NCI-H1105 (cell line): ENCODE measurements around the gene ABCC9.
"Not testable (repeated sequence)": the region's sequence is repeated elsewhere in the genome, so short reads cannot be mapped to it uniquely, and the experiment has no call there.

Experiments
- DNase-seq: peaks from one replicate; lab custom pipeline; 2025; lab: John Stamatoyannopoulos, UW

ABCC9 gene

DNA sequence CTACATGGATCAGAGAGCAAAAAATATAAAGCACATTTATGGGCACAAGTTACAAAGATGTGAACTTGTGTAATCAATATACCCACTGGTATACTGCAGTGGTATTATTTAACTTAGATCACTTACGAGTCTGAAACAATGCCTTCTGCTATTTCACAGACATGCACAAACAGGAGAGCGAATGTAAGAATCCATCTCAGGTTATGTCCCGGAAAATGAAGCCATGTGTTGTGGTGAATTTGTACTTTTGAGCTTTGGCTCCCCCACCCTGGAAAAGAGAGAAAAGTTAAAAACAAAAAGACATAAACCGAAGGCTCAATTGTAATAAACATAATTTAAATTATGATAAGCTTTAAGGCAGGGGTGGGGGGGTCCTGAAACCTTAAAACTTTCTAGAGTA lies 7.6 kb downstream of the ABCC9 start:
- DNase-seq, result no peak

DNA sequence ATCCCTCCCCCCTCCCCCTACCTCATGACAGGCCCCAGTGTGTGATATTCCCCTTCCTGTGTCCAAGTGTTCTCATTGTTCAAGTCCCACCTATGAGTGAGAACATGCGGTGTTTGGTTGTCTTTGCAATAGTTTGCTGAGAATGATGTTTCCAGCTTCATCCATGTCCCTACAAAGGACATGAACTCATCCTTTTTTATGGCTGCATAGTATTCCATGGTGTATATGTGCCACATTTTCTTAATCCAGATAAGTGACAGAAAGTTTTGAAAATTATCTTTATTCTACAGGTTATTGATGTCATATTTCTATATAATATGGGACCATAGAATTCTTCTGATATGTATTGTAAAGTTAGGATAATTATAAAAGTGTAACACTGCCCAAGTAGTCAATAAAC lies 11.3 kb downstream of the ABCC9 start:
- DNase-seq, result not testable (repeated sequence)

DNA sequence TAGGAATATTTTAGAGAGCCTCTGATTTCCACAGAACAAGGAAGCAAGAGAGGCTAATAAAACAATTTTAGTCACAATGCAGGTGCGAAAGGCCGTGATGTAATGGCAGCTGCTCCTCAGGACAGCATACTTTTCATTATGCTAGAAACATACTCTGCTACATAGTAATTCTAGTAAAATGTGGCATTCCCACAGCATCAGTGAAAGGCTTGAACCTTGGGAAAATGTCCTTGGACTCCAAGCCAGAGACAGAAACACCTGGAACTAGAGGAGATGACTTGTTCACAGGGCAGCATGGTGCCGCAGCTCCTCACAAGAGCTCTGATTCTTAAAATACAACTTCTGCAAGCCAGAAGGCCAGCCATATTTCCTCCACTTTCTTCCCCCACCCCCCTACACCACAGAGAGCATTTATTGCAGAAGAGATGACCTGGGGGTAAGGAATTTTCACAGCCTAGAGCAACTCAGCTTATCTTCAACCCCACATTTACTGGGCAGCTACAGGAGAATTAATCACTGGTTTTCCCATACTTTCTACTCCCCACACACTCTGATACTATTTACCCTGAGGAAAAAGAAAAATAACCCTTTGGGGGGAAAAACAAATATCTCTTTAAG lies 15.8 kb downstream of the ABCC9 start:
- DNase-seq, result no peak

DNA sequence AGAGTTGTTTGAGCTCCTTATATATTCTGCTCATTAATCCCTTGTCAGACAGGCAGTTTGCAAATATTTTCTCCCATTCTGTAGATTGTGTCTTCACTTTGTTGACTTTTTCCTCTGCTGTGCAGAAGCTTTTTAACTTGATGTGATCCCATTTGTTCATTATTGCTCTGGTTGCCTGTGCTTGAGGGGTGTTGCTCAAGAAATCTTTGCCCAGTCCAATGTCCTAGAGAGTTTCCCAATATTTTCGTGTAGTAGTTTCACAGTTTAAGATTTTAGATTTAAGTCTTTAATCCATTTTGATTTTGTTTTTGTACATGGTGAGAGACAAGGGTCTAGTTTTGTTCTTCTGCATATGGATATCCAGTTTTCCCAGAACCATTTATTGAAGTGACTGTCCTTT lies 19.8 kb downstream of the ABCC9 start:
- no peak for DNase-seq

DNA sequence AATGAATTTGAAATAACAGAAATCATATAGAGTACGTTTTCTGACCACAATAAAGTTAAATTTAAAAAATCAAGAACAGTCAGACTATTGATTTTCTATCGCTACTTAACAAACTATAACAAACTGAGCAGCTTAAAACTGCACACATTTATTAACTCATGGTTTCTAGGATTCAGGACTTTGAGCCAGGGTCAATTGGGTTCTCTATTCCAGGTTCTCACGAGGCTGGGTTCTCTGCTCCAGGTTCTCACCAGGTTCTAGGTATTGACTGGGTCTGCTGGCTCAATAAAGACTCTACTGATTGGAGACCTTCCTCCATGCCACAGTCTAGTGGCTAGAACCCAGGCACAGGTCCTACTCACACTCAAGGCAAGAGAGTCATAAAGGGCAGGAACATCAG lies 22.8 kb downstream of the ABCC9 start:
- no peak for DNase-seq

DNA sequence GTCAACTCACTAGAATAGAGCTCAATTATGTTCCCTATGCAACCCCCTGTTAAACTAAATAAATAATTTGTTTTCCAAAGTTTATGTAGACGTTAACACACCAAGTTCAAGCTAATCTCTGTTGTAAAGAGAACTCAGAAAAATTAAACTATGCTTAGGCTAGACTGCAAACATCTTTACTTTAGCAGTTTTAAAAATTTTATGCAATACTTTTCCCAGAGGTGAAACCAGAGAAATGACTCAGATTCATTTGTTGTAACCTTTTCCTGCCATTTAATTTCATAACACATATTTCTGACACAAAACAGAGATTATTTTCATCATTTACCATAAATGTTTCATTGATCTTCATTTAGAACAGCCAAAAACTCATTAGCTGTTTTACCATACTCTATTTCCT lies 27.4 kb downstream of the ABCC9 start:
- DNase-seq, result no peak

DNA sequence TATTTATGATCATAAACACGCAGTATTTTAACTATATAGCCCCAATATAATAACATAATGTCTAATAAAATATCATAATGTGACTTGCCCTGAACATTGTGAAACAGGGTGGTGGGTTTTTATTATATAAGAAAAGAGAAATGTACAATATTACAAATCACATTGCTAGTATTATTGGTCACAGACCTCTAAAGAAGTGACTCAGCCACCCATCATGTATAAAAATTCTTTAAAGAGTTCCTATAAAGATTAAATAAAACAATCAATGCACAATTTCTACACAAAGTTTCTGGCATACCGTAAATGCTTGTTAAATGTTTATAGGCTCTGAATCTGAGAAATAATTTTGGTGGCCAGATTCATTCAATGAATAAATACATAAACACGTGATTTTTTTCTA lies 28.9 kb downstream of the ABCC9 start:
- DNase-seq, result no peak

DNA sequence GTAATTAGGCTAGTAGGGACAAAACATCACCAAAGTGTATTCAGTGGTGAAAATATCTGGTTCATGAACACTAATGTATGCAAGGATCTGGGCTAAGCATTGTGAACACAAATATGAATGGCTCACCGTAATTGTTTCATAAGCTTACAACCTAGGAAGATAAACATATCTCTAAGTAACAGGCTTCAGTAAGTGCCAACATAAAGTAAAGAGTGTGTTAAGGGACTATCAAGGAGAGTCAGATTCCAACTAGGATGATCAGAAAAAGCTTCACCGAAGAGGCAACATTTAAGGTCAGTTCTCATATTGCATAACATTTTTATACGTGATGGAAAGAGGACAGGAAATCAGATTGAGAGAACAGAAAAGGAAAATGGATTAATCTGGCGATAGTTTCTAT lies 29.4 kb downstream of the ABCC9 start:
- no peak for DNase-seq

DNA sequence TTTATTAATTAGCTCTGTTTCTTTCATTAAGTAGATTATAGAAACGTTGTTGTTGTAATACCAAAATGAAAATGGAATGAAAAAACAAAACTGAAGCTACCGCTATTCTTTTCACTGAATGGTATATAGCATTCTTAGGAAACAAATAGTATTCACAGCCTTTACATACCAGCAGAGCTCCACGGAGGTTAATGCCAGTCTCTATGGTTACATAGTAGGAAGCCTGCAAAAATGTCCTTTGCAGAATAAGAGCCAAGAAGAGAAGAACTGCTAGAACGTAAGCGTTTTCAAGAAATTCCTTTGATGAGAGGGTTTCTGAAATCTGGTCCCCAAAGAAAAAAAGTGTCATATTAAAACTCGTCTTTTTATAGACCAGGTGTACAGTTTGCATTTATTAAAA lies 30.6 kb downstream of the ABCC9 start:
- DNase-seq, result no peak

DNA sequence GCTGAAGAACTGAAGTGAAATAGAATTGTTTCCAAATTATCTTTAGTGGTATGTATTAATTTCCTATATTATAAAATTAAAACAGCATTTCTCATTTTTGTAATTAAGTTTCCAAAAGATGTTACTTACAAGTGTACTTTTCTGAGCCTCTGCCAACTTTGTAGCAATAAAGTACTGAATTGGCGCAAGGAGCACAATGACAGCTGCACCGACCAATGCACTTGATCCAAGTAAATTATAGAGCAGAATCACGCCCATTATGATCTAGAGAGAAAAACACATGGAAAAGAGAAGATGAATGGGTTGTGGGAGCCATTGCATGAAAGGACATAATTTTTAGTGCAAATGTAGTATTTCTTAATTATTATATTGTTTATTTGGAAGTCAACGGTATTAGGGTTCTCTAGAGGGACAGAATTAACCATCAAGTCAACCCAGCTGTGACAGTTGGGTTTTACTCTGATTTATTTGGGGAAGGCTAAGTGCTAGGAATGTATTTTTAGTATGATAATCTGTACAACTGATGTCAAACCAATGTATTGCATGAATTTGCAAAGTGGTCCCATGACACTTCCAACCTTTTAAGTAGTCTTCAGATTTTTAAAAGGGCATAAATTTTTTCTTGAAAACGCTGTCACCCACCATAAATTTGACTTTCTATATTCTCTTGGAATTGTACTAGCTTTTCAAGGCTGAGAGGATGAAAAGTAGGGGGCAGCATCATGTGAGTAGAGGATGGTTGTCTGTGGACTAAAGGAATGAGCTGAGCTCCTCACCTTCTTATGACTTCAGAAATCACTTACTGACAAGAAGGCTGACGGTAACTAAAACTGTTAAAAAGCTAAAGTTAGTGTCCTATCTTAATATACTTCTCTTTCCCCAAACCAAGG lies 33.0 kb downstream of the ABCC9 start:
- no peak for DNase-seq

DNA sequence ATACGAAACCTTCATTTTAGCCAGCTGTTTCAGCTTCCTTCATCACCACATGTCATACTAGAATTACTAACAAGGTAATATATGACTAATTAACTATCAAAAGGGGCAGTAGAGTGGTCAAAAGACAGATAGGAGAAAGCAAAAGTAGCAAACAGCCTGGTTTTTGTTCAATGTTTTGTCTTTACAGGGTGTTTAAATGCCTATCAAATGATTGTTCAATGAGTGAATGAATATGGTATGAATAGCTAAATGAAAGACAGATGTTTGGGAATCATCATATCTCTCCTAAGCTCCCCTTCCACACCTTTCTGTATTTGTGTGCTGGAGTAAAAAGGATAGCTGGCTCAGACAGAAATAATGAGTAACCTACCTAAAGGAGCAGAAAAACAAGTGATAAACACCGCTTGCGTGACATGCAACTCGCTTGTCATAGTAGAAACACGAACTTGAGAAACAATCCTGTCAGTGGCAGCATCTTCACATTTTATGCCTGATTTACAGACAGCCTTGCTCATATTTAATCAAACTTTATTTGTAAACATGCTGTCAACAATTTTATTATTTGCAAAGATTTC lies 34.2 kb downstream of the ABCC9 start:
- DNase-seq, result no peak

DNA sequence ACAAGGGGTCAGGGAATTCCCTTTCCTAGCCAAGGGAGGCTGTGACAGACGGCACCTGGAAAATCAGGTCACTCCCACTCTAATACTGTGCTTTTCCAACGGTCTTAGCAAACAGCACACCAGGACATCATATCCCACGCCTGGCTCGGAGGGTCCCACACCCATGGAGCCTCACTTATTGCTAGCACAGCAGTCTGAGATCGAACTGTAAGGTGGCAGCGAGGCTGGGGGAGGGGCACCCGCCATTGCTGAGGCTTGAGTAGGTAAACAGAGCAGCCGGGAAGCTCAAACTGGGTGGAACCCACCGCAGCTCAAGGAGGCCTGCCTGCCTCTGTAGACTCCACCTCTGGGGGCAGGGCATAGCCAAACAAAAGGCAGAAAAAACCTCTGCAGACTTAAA lies 41.7 kb downstream of the ABCC9 start:
- DNase-seq, result not testable (repeated sequence)

DNA sequence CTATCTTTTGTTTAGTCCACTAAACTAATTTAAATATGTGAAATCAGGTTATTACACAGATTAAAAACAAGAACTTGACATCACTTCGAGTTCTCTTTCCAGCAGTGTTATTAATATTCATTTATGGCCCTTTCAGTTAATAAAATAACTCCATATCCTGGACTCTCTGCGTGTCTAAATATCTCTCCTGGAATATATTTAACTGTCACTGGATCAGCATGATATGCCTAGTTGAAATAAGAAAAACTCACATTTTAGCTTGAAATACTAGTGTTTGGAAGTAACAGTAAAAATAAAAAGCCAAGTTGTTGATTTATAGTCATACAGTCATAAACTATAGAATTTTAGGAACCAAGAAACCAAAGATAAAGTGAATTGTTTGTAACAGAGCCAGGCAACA lies 45.6 kb downstream of the ABCC9 start:
- DNase-seq, result no peak

DNA sequence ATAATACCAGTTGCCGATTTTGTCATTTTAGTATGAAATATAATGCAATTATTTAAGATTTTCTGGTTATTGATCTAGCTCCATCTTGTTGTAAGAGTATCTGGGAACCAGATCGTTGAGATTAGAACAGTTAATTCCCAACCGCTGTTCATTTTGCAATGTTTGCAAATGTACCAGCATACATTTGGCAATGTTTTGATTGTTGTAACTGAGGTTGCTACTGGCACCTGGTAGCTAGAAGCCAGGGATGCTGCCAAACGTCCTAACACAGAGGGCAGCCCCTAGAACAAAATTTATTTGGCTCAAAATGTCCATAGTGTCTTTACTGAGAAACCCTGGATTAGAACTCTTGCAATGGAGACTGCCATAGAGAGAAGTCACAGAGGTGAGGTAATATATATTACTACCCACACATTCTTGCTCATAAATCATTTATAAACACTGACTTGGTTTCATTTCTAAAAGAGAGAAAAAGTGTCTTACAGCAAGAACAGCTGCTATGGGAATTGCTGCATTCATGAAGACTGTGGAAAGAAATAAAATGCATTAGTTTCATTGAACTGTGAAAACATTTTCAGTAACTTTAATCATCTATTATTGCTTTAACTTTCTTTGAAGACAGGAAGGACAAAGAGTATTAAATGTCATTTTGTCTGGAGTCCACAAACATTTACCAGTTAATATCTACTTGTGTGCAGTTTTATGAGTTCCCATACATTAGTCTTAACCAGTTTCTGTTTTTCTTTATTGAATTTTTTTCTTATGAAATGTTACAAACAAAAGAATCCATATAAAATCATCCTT lies 46.2 kb downstream of the ABCC9 start:
- no peak for DNase-seq

DNA sequence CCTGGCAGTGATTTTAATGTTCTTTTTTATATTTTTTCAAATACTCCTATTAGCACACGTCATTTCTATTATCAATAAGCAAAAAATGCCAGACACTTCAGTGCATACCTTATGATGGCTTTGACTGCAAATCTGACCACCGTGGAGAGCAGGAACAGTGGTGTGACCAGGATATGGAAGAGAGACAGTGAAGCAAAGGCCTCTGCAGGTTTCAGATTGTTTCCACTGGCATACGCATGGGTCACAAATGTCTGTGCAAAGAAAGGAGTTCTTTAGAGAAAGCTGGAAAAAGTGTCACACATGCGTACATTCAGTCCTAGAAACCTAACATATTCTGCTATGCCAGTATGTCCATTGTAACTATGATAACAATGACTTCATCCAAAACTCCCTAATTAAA lies 47.3 kb downstream of the ABCC9 start:
- DNase-seq, result no peak

DNA sequence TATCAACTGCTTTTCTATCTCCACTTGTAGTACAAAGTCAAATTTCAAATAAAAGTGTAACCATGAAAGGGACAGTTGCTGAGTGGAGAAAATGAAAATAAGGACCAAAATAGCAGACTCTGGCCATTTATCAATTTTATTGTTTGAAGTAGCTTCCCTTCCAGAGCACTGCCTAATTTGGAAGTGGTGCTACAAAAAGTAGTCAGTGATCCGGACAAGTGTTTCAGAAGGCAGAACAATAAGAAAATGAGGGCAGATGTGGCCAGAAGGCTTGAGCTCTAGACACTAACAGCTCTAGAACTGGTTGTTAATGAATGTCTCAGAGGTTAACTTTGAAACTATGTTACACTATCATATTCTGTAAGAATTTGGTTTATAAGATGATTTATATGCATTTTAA lies 48.9 kb downstream of the ABCC9 start:
- no peak for DNase-seq

DNA sequence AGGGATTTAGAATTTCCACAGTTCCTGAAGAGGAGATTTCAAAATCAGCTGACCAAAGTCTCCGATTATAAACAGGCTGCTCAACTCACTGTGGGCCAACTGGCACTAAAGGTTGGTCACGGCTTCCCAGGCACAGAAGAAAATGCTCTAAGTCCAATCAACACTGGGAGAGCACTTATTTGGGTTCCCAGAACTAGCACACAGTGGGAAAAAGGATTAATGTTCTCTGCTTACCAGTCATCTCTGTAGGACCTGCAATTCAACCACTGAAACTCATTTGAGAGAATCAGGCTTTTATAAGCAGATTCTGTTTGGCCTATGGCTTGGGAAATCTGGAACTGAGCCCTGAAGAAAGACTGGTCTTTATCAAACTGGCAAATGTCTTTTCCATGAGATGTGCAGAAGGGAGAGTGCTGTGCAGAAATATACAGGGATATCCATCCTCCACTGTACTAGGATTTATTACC lies 49.4 kb downstream of the ABCC9 start:
- DNase-seq, result no peak

DNA sequence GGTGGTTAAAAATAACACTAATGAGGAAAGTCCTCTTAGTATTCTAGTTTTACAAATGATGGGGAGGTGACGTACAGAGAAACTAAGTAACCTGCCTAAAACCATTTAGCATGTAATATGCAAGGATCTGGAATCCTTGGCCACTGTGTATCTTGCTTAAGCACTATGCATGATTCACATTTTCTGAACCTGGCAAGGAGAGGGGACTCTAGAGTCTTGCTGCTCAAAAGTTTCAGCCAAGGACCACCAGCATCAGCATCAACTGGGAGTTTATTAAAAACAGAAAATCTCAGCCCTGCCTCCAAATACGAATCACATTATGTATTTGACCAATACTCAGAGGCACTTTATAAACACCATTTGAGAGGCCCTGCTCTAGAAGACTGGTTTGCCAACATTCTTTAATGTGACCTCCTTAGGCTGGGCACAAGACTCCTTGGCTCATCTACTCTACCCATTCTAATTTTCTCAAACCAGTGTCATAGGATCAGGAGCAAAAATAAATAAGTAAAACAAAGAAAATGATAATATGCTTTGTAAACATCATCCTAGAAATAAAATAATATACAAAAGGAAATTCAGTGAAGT lies 52.9 kb downstream of the ABCC9 start:
- no peak for DNase-seq

DNA sequence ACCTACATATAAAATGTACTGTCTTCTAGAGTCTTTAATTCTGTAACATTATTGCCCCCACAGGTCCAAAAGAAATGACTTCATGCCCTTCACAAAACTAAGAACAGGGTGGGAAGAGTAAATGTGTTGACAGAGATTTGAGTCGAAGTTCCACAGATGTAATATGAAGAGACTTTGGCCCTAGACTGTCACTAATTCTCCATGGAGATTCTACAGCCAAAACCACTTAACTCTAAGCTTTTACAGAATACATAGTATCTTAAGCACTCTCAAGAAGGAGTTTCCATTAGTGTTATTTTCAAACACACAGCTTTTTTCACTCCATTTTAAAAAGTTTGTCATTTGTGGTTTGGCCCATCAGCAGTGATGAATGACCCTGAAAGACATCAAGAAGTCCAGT lies 56.3 kb downstream of the ABCC9 start:
- DNase-seq, result no peak

DNA sequence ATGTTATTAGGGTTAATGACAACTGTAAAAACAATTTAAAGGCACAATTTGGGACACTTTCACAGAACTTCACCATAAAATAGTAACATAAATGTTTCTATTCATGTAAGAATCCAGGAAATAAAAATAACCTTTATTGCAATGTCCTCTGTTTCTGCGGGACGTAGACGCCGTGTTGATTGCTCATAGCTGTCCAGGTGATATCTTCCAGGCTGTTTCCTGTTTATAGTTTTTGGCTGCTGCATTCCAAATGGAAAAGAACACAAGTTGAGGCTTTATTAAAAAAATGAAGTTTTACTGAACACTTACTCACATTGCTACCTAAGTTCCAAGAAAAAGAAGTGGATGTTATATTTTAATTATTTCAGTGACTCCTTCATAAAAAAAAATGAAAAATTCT lies 58.6 kb downstream of the ABCC9 start:
- no peak for DNase-seq

DNA sequence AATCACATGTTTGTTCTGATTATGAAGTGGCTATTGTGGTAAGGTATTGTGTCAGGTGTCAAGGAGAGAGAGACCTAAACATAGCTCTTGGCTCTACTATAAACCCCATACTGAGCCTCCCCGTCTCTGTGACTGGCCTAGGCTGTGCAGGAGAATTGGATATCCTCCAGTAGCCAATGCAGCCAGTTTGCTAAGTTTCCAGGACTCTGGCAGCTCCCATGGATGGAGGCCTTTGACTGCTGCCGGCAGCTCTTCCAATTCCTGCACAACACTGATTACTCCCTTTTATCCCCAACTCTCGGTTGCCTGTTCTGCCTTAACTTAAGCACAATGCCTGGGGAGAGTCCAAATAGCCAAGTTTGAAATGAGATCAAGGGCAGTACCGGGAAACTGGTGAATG lies 59.3 kb downstream of the ABCC9 start:
- peak; percentile 7 for DNase-seq

DNA sequence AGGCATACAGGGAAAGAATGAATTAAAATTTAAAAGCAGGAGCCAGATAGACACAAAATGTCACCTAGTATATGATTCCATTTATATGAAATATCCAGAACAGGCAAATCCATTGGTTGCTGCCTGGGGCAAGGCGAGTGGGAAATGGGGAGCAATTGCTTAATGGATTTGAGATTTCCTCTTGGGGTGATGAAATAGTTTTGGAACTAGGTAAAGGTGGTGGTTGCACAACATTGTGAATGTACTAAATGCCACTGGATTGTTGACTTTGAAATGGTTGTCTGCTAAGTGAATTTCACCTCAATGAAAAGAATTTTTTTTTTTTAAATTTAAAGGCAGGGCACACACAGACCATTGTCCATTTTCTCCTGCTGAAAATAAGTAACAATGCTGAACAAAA lies 61.9 kb downstream of the ABCC9 start:
- no peak for DNase-seq
